Activated T-helper 1 cell treated with anti-CD3 and anti-CD28 coated beads, Interleukin-12 subunit alpha, Interleukin-12 subunit beta, Interleukin-2, Interleukin-4 antibody, amounts not matched to agents 30 ng/mL and 10 ng/mL and 1 ng/mL, durations not matched to agents 14 hours and 24 hours and 36 hours (primary cell): ENCODE measurements around the gene POLK. TPM values are rescaled to one million over a fixed set of nuclear protein-coding genes. Genes with fewer than 3 reads are reported as not detected.
A peak's percentile ranks its signal among the peaks of the same experiment; 100 is the strongest.
"Not testable (repeated sequence)": the region's sequence is repeated elsewhere in the genome, so short reads cannot be mapped to it uniquely, and the experiment has no call there.

Experiments used
- DNase-seq: peaks from one replicate; pipeline ENCODE4 v3.0.0; 2021; ENCODE audit warnings: low spot score
- H3K27ac Mint-ChIP-seq: one replicate; pipeline ENCODE4 v1.8.0; 2021; ENCODE audit warnings: mild to moderate bottlenecking, mixed read lengths
- H3K27me3 Mint-ChIP-seq: one replicate; pipeline ENCODE4 v1.8.0; 2022; ENCODE audit warnings: mild to moderate bottlenecking, moderate library complexity, mixed read lengths; ENCODE audit not compliant: insufficient read depth
- H3K36me3 Mint-ChIP-seq: one replicate; pipeline ENCODE4 v1.8.0; 2021; ENCODE audit warnings: low read depth, mixed read lengths
- H3K4me1 Mint-ChIP-seq: one replicate; pipeline ENCODE4 v1.8.0; 2021; ENCODE audit warnings: low read depth, mixed read lengths
- H3K4me3 Mint-ChIP-seq: one replicate; pipeline ENCODE4 v1.8.0; 2021; ENCODE audit warnings: mild to moderate bottlenecking, moderate library complexity, mixed read lengths
- H3K9me3 Mint-ChIP-seq: one replicate; pipeline ENCODE4 v1.8.0; 2021; ENCODE audit warnings: mixed read lengths
- intact Hi-C: fragments of 100-400 bp; cut with micrococcal nuclease; formaldehyde crosslinking; loops from one replicate; pipeline ENCODE4 v1.15.1; 2024
- total RNA-seq: library from RNA; stranded (reverse); gene quantifications from 2 replicates; pipeline ENCODE4 v1.2.3, GENCODE V29; 2022

The POLK gene
- total RNA-seq, 1 donor from 2014 or later, result 40.4 TPM

- H3K27me3 Mint-ChIP-seq, intact Hi-C loops, H3K4me3 Mint-ChIP-seq, H3K27ac Mint-ChIP-seq, DNase-seq: not testable (repeated sequence)
- Mint-ChIP-seq H3K36me3 (peaks cover 42% of the 10 kb centered on the region), H3K9me3 (peaks cover 49% of the 10 kb centered on the region), H3K4me1 (peaks cover 21% of the 10 kb centered on the region)
Measured at GRCh38 chr5:75489847-75490246, 21.8 kb upstream of the POLK start.

GRCh38 chr5:75491621-75492020 is 20.1 kb upstream of the POLK start:
- Mint-ChIP-seq H3K4me3 (no peak overlapping the region), H3K9me3 (peaks cover 34% of the 10 kb centered on the region), H3K27ac (no peak overlapping the region), H3K4me1 (peaks cover 16% of the 10 kb centered on the region), H3K27me3 (no peaks in the 10 kb centered on the region), H3K36me3 (peaks cover 37% of the 10 kb centered on the region)
- no peak for DNase-seq
- intact Hi-C loops, result no loop called here

- H3K27ac Mint-ChIP-seq, result no peak overlapping the region
- DNase-seq, result no peak
- intact Hi-C loops, result no loop called here
- H3K4me3 Mint-ChIP-seq, result no peak overlapping the region
- peaks cover 3% of the 10 kb centered on the region for H3K9me3 Mint-ChIP-seq
- H3K27me3 Mint-ChIP-seq, result no peaks in the 10 kb centered on the region
- H3K4me1 Mint-ChIP-seq, result peaks cover 11% of the 10 kb centered on the region
- peaks cover 40% of the 10 kb centered on the region for H3K36me3 Mint-ChIP-seq
Measured at GRCh38 chr5:75496026-75496425, 15.7 kb upstream of the POLK start.

GRCh38 chr5:75498208-75498777 is 13.4 kb upstream of the POLK start:
- H3K4me1 Mint-ChIP-seq, result peaks cover 11% of the 10 kb centered on the region
- H3K27me3 Mint-ChIP-seq, result no peaks in the 10 kb centered on the region
- H3K4me3 Mint-ChIP-seq, result no peak overlapping the region
- DNase-seq, result no peak
- intact Hi-C loops, result no loop called here
- no peak overlapping the region for H3K27ac Mint-ChIP-seq
- peaks cover 36% of the 10 kb centered on the region for H3K36me3 Mint-ChIP-seq
- H3K9me3 Mint-ChIP-seq, result no peaks in the 10 kb centered on the region

GRCh38 chr5:75498875-75499274 is 12.8 kb upstream of the POLK start:
- H3K9me3 Mint-ChIP-seq, H3K27ac Mint-ChIP-seq, H3K4me3 Mint-ChIP-seq, H3K27me3 Mint-ChIP-seq, DNase-seq, intact Hi-C loops: not testable (repeated sequence)
- H3K36me3 Mint-ChIP-seq, result peaks cover 36% of the 10 kb centered on the region
- H3K4me1 Mint-ChIP-seq, result peaks cover 11% of the 10 kb centered on the region

- H3K27me3 Mint-ChIP-seq, H3K9me3 Mint-ChIP-seq, H3K4me3 Mint-ChIP-seq, H3K27ac Mint-ChIP-seq, DNase-seq, intact Hi-C loops: not testable (repeated sequence)
- Mint-ChIP-seq H3K4me1 (peaks cover 31% of the 10 kb centered on the region), H3K36me3 (peaks cover 26% of the 10 kb centered on the region)
Measured at GRCh38 chr5:75505112-75505511, 6.6 kb upstream of the POLK start.

GRCh38 chr5:75507841-75508240 is 3.9 kb upstream of the POLK start:
- H3K4me1 Mint-ChIP-seq, result peaks cover 46% of the 10 kb centered on the region
- intact Hi-C loops, result no loop called here
- no peak for DNase-seq
- no peak overlapping the region for H3K27ac Mint-ChIP-seq
- peaks cover 16% of the 10 kb centered on the region for H3K36me3 Mint-ChIP-seq
- no peaks in the 10 kb centered on the region for H3K9me3 Mint-ChIP-seq
- no peaks in the 10 kb centered on the region for H3K27me3 Mint-ChIP-seq
- H3K4me3 Mint-ChIP-seq, result no peak overlapping the region

GRCh38 chr5:75509546-75509945 is 2.1 kb upstream of the POLK start:
- intact Hi-C loops, result no loop called here
- peak overlapping the region; percentile 99 for H3K4me3 Mint-ChIP-seq
- H3K4me1 Mint-ChIP-seq, result peaks cover 64% of the 10 kb centered on the region

GRCh38 chr5:75509956-75510355 is 1.7 kb upstream of the POLK start:
- intact Hi-C loops, result loop anchor here (5.0 kb wide), 4 partner anchors 158 to 933 kb away; partner anchors contain the start of genes GCNT4 and IQGAP2
- H3K4me3 Mint-ChIP-seq, result peak overlapping the region; percentile 99
- peak overlapping the region; percentile 53 for H3K27ac Mint-ChIP-seq
- H3K9me3 Mint-ChIP-seq, result no peaks in the 10 kb centered on the region
- H3K36me3 Mint-ChIP-seq, result peaks cover 10% of the 10 kb centered on the region
- H3K4me1 Mint-ChIP-seq, result peaks cover 65% of the 10 kb centered on the region
- no peak for DNase-seq
- H3K27me3 Mint-ChIP-seq, result no peaks in the 10 kb centered on the region

More at GRCh38 chr5:75509546-75509945, 2.1 kb upstream of the POLK start:
- no peaks in the 10 kb centered on the region for H3K9me3 Mint-ChIP-seq
- H3K36me3 Mint-ChIP-seq, result peaks cover 13% of the 10 kb centered on the region
- no peak overlapping the region for H3K27ac Mint-ChIP-seq
- no peak for DNase-seq
- no peaks in the 10 kb centered on the region for H3K27me3 Mint-ChIP-seq

- Mint-ChIP-seq H3K27me3 (no peaks in the 10 kb centered on the region), H3K27ac (peak overlapping the region; percentile 86), H3K4me3 (peak overlapping the region; percentile 99), H3K36me3 (peaks cover 8% of the 10 kb centered on the region), H3K9me3 (no peaks in the 10 kb centered on the region), H3K4me1 (peaks cover 65% of the 10 kb centered on the region)
- intact Hi-C loops, result loop anchor here (5.0 kb wide), 4 partner anchors 158 to 933 kb away; partner anchors contain the start of genes GCNT4 and IQGAP2
- DNase-seq, result peak; percentile 10
Measured at GRCh38 chr5:75510417-75510835, 1.3 kb upstream of the POLK start.

GRCh38 chr5:75510836-75511434 is 756 bp upstream of the POLK start:
- H3K27me3 Mint-ChIP-seq, result no peaks in the 10 kb centered on the region
- DNase-seq, result peak; percentile 18
- H3K4me1 Mint-ChIP-seq, result peaks cover 62% of the 10 kb centered on the region
- peaks cover 8% of the 10 kb centered on the region for H3K36me3 Mint-ChIP-seq
- H3K4me3 Mint-ChIP-seq, result peak overlapping the region; percentile 99
- peak overlapping the region; percentile 93 for H3K27ac Mint-ChIP-seq
- intact Hi-C loops, result loop anchor here (1.0 to 5.0 kb wide), 11 partner anchors 13 to 934 kb away; partner anchors contain the start of genes ANKRD31, GCNT4, GFM2 and IQGAP2
- no peaks in the 10 kb centered on the region for H3K9me3 Mint-ChIP-seq

GRCh38 chr5:75512383-75513074 is 838 bp downstream of the POLK start:
- intact Hi-C loops, result loop anchor here (5.0 kb wide), 4 partner anchors 160 to 935 kb away; partner anchors contain the start of genes GCNT4 and IQGAP2
- no peak for DNase-seq
- peaks cover 59% of the 10 kb centered on the region for H3K4me1 Mint-ChIP-seq

GRCh38 chr5:75513841-75514240 is 2.1 kb downstream of the POLK start:
- Mint-ChIP-seq H3K4me3 (no peak overlapping the region), H3K9me3 (peaks cover 7% of the 10 kb centered on the region), H3K27me3 (no peaks in the 10 kb centered on the region), H3K27ac (no peak overlapping the region), H3K36me3 (peaks cover 17% of the 10 kb centered on the region), H3K4me1 (peaks cover 58% of the 10 kb centered on the region)
- DNase-seq, result no peak
- intact Hi-C loops, result loop anchor here (5.0 kb wide), 4 partner anchors 162 to 937 kb away; partner anchors contain the start of genes GCNT4 and IQGAP2

More at GRCh38 chr5:75512383-75513074, 838 bp downstream of the POLK start:
- Mint-ChIP-seq H3K27ac (peak overlapping the region; percentile 93), H3K4me3 (peak overlapping the region; percentile 99), H3K27me3 (no peaks in the 10 kb centered on the region), H3K9me3 (peaks cover 1% of the 10 kb centered on the region), H3K36me3 (peaks cover 10% of the 10 kb centered on the region)
